Breast epithelium (tissue), 4 donors: ENCODE data around the gene BTAF1. TPM values are rescaled to one million over a fixed set of nuclear protein-coding genes. Genes with fewer than 3 reads are reported as not detected.
"Not testable (repeated sequence)": the region's sequence is repeated elsewhere in the genome, so short reads cannot be mapped to it uniquely, and the experiment has no call there.

Experiments used
- DNase-seq, 2 donors: peaks; one replicate each; pipeline ENCODE4 v3.0.0-alpha.2; 2019; ENCODE audit warnings: low spot score in 2 of 2
- H3K27ac ChIP-seq, 2 donors: fragments of 200-600 bp; sonication (generic) in 1 of 2; one replicate each; pipeline ENCODE4 v1.5.1; 2016 to 2019; ENCODE audit warnings: mild to moderate bottlenecking in 1 of 2
- H3K27me3 ChIP-seq, 2 donors: fragments of 200-600 bp; sonication (generic) in 1 of 2; one replicate each; pipeline versions ENCODE4 v1.5.1 to v1.6.0; 2017 to 2019; ENCODE audit warnings: control low read depth in 1 of 2, mild to moderate bottlenecking in 1 of 2
- H3K36me3 ChIP-seq: fragments of 200-600 bp; one replicate; pipeline ENCODE4 v1.5.1; 2019
- H3K4me1 ChIP-seq, 2 donors: fragments of 200-600 bp; sonication (generic); one replicate each; pipeline ENCODE4 v1.5.1; 2016 to 2019; ENCODE audit warnings: control low read depth in 1 of 2
- H3K4me3 ChIP-seq, 3 donors: fragments of 200-600 bp; sonication (generic); 1 replicate in 2 of 3; 2 replicates in 1 of 3; pipeline ENCODE4 v1.5.1; 2016 to 2019; ENCODE audit warnings: mild to moderate bottlenecking in 3 of 3, moderate library complexity in 2 of 3
- H3K9me3 ChIP-seq, 2 donors: fragments of 200-600 bp; sonication (generic) in 1 of 2; one replicate each; pipeline ENCODE4 v1.5.1; 2016 to 2019; ENCODE audit warnings: control low read depth in 1 of 2
- CTCF ChIP-seq, 3 donors: fragments of 450-650 bp; IDR thresholded peaks; one replicate each; pipeline ENCODE4 v1.5.1; 2016 to 2017; ENCODE audit warnings: antibody characterized with exemption in 3 of 3, mild to moderate bottlenecking in 3 of 3, moderate library complexity in 3 of 3
- POLR2A ChIP-seq: fragments of 450-650 bp; IDR thresholded peaks from one replicate; pipeline ENCODE4 v1.6.1; 2016; ENCODE audit warnings: antibody characterized with exemption, mild to moderate bottlenecking, moderate library complexity
- POLR2AphosphoS5 ChIP-seq, 3 donors: sonication (generic); formaldehyde crosslinking; IDR thresholded peaks; one replicate each; pipeline ENCODE4 v1.6.1; 2017; ENCODE audit warnings: antibody characterized with exemption in 3 of 3
- intact Hi-C: fragments of 100-400 bp; cut with DNase I; formaldehyde crosslinking; loops from one replicate; pipeline ENCODE4 v1.15.1; 2023; ENCODE audit warnings: low total_unique reads
- total RNA-seq, 3 donors: library from RNA; depleted of rRNA; stranded (reverse); fragments of >200 nt; gene quantifications; one replicate each; pipeline ENCODE4 v1.1.0, GENCODE V29; 2016

The BTAF1 gene
- total RNA-seq, 3 donors from 2014 or later: 51.2 to 105 (median 64.2) TPM

GRCh38 chr10:92031580-92031979 lies 108.0 kb downstream of the BTAF1 start:
- H3K4me3 ChIP-seq: no peak overlapping the region
- no peak for TF ChIP-seq CTCF (IDR thresholded peaks at IDR 0.05)
- no peak for TF ChIP-seq POLR2AphosphoS5 (IDR thresholded peaks at IDR 0.05)
- no peak for TF ChIP-seq POLR2A
- intact Hi-C loops: no loop called here
- no peaks in the 10 kb centered on the region for H3K27me3 ChIP-seq
- H3K36me3 ChIP-seq: no peaks in the 10 kb centered on the region
- H3K9me3 ChIP-seq: no peaks in the 10 kb centered on the region
- H3K27ac ChIP-seq: no peak overlapping the region
- DNase-seq: no peak
- H3K4me1 ChIP-seq: no peaks in the 10 kb centered on the region

DNA sequence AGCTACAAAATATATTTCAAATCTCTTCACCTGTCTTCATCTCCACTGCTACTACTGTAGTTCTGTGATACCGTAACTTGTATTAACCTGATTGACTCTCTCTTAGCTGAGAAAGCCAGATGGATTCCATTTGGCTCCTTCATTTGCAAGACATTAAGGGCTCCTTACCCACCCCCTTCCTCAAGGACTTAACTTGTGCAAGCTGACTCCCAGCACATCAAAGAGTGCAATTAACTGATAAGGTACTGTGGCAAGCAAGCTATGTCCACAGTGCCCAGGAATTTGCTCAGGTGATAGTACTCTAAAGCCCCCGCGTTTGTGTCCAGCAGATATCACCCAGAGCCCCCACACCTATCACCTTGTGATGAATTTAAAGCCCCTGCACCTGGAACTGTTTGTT lies 109.5 kb downstream of the BTAF1 start:
- H3K4me3 ChIP-seq, DNase-seq, H3K9me3 ChIP-seq, intact Hi-C loops, H3K27ac ChIP-seq, H3K36me3 ChIP-seq, H3K27me3 ChIP-seq, H3K4me1 ChIP-seq: not testable (repeated sequence)

GRCh38 chr10:92038949-92039348 lies 115.4 kb downstream of the BTAF1 start:
- Histone ChIP-seq H3K9me3 (no peaks in the 10 kb centered on the region), H3K4me1 (no peaks in the 10 kb centered on the region), H3K36me3 (no peaks in the 10 kb centered on the region), H3K27ac (no peak overlapping the region), H3K4me3 (no peak overlapping the region), H3K27me3 (no peaks in the 10 kb centered on the region)
- no peak for DNase-seq
- no peak for TF ChIP-seq POLR2AphosphoS5 (IDR thresholded peaks at IDR 0.05)
- no peak for TF ChIP-seq CTCF (IDR thresholded peaks at IDR 0.05)
- TF ChIP-seq POLR2A: no peak
- intact Hi-C loops: no loop called here

DNA sequence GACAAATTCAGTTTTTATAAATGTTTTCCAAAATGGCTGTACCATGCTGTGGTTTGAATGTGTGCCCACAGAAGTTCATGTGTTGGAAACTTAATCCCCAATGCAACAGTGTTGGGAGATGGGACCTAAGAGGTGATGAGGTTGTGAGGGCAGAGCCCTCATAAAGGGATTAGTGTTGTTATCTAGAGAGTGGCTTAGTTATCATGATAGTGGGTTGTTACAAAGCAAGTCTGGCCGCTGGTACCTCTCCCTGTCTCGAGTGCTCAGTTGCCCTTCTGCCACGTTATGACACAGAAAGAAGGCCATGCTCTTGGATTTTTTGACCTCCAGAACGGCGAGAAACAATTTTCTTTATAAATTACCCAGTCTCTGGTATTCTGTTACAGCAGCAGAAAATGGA lies 119.0 kb downstream of the BTAF1 start:
- DNase-seq: no peak
- Histone ChIP-seq H3K27ac (no peak overlapping the region), H3K4me3 (no peak overlapping the region), H3K27me3 (no peaks in the 10 kb centered on the region), H3K9me3 (no peaks in the 10 kb centered on the region), H3K36me3 (no peaks in the 10 kb centered on the region), H3K4me1 (no peaks in the 10 kb centered on the region)
- intact Hi-C loops: no loop called here
- TF ChIP-seq POLR2AphosphoS5 (IDR thresholded peaks at IDR 0.05) (no peak), POLR2A (no peak), CTCF (IDR thresholded peaks at IDR 0.05) (no peak)

GRCh38 chr10:92045641-92046106 lies 122.1 kb downstream of the BTAF1 start:
- no peak for TF ChIP-seq CTCF (IDR thresholded peaks at IDR 0.05)
- no peak for TF ChIP-seq POLR2AphosphoS5 (IDR thresholded peaks at IDR 0.05)
- TF ChIP-seq POLR2A: no peak
- Histone ChIP-seq H3K4me1 (no peaks in the 10 kb centered on the region), H3K4me3 (no peak overlapping the region), H3K9me3 (no peaks in the 10 kb centered on the region), H3K27me3 (no peaks in the 10 kb centered on the region), H3K27ac (no peak overlapping the region), H3K36me3 (no peaks in the 10 kb centered on the region)
- no peak for DNase-seq
- intact Hi-C loops: no loop called here

DNA sequence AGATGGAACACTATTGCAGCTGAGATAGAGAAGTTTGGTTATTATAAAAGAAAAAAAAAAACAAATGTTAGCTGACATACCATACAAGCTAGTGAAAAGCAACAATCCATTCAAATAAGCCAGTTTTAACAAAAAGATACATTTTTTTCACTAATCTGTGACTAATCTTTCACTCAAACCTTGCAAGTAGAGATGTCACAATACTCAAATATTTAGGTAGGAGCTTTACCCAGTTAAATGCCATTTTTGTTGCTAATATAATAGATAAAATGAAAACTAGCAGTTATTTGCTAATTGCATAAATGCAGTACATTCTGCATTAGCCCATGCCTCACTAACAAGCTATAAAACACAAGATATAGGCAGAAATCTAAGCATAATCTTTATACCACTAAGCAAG lies 123.6 kb downstream of the BTAF1 start:
- no peak overlapping the region for H3K27ac ChIP-seq
- no peaks in the 10 kb centered on the region for H3K4me1 ChIP-seq
- no peaks in the 10 kb centered on the region for H3K36me3 ChIP-seq
- H3K4me3 ChIP-seq: no peak overlapping the region
- DNase-seq: no peak
- no peaks in the 10 kb centered on the region for H3K9me3 ChIP-seq
- no peaks in the 10 kb centered on the region for H3K27me3 ChIP-seq
- no peak for TF ChIP-seq CTCF (IDR thresholded peaks at IDR 0.05)
- TF ChIP-seq POLR2A: no peak
- TF ChIP-seq POLR2AphosphoS5 (IDR thresholded peaks at IDR 0.05): no peak
- intact Hi-C loops: no loop called here
